Fibroblast of the conjunctiva (primary cell): Measurements from ENCODE around the gene ARSG.

ENCODE experiments used
- DNase-seq: peaks from one replicate; pipeline ENCODE4 v3.0.0-alpha.2; 2010; ENCODE audit warnings: low read depth

The ARSG gene

GRCh38 chr17:68378268-68379176 is 87.2 kb downstream of the ARSG start:
- peak; percentile 87 for DNase-seq

- DNase-seq, result no peak
Measured at GRCh38 chr17:68379177-68379510, 87.8 kb downstream of the ARSG start.

GRCh38 chr17:68379692-68380677 is 88.7 kb downstream of the ARSG start:
- no peak for DNase-seq

- DNase-seq, result peak; percentile 39
Measured at GRCh38 chr17:68381076-68381900, 90.0 kb downstream of the ARSG start.

- DNase-seq, result no peak
Measured at GRCh38 chr17:68382582-68383085, 91.3 kb downstream of the ARSG start.

- no peak for DNase-seq
Measured at GRCh38 chr17:68383120-68383442, 91.8 kb downstream of the ARSG start.

- peak; percentile 40 for DNase-seq
Measured at GRCh38 chr17:68383443-68384321, 92.4 kb downstream of the ARSG start.

GRCh38 chr17:68384471-68384870 is 93.2 kb downstream of the ARSG start:
- no peak for DNase-seq

- DNase-seq, result no peak
Measured at GRCh38 chr17:68384941-68385340, 93.6 kb downstream of the ARSG start.

- no peak for DNase-seq
Measured at GRCh38 chr17:68385490-68386215, 94.4 kb downstream of the ARSG start.

- no peak for DNase-seq
Measured at GRCh38 chr17:68387435-68388218, 96.3 kb downstream of the ARSG start.

- DNase-seq, result no peak
Measured at GRCh38 chr17:68389041-68389440, 97.7 kb downstream of the ARSG start.

- no peak for DNase-seq
Measured at GRCh38 chr17:68390888-68391545, 99.7 kb downstream of the ARSG start.

GRCh38 chr17:68391561-68392268 is 100.4 kb downstream of the ARSG start:
- no peak for DNase-seq

- no peak for DNase-seq
Measured at GRCh38 chr17:68394608-68395331, 103.5 kb downstream of the ARSG start.

- no peak for DNase-seq
Measured at GRCh38 chr17:68396226-68397107, 105.2 kb downstream of the ARSG start.
